ENCODE data around the gene RALGPS1. TPM values are rescaled to one million over a fixed set of nuclear protein-coding genes. Genes with fewer than 3 reads are reported as not detected.

Gene RALGPS1
- total RNA-seq, 2 donors from 2014 or later: 9.3 to 12.6 TPM

DNA sequence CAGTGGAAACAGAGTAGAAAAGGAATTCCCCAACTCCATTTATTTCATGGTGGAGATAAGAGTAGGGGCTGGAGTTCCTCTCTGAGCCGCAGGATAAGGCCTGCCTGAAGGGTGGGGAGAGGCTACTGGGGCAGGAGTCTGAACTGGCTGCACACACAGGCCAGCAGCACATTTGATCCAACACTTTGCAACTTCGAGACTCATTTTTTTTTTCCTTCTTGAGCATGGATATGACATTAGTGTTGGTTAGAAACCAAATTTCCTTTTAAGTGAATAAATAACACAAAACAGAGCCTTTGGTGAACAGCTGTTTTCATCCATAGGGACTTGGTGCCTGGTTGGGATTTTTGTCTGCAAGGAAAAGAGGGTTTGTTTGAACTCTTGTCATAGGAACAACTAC is 76.6 kb downstream of the RALGPS1 start:
- H3K9me3 ChIP-seq (ENCODE audit: control insufficient read depth, low read length, poor library complexity, severe bottlenecking): peaks cover 3% of the 10 kb centered on the region
- Mint-ChIP-seq H3K36me3 (ENCODE audit: low read depth) (peaks cover 23% of the 10 kb centered on the region), H3K4me1 (peaks cover 36% of the 10 kb centered on the region), H3K27me3 (peaks cover 17% of the 10 kb centered on the region), H3K27ac (no peak overlapping the region), H3K4me3 (no peak overlapping the region)
- DNase-seq: no peak
- no peak for ATAC-seq

GRCh38 chr9:126992427-126992826 is 77.8 kb downstream of the RALGPS1 start:
- DNase-seq (no peak), ATAC-seq (no peak)
- peaks cover 3% of the 10 kb centered on the region for H3K9me3 ChIP-seq (ENCODE audit: control insufficient read depth, low read length, poor library complexity, severe bottlenecking)
- Mint-ChIP-seq H3K36me3 (ENCODE audit: low read depth) (peaks cover 23% of the 10 kb centered on the region), H3K4me3 (no peak overlapping the region), H3K27ac (no peak overlapping the region), H3K4me1 (peaks cover 23% of the 10 kb centered on the region), H3K27me3 (peaks cover 17% of the 10 kb centered on the region)

DNA sequence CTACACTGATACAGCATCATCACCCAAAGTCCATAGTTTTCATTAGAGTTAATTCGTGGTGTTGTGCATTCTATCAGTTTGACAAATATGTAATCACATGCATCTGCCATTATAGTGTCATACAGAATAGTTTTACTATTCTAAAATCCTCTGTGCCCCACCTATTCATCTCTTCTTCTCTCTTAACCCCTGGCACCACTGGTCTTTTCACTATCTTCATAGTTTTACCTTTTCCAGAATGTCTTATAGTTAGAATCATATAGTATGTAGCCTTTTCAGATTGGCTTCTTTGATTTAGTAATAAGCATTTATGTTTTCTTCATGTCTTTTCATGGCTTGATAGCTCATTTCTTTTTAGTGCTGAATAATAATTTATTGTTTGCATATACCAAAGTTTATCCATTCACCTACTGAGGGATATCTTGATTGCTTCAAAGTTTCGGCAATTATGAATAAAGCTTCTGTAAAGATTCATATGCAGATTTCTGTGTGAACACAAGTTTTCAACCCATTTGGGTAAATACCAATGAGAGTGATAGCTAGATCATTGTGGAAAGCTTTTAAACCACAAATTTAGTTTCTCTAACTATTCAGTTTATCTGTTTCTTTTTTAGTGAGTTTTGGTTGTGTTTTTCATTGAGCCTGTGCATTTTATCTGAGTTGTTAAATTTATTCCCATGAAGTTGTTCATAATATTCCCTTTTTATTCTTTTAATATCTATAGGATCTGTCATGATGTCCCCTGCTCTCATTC is 84.9 kb downstream of the RALGPS1 start:
- no peak for DNase-seq
- no peak for ATAC-seq
- Mint-ChIP-seq H3K27me3 (no peaks in the 10 kb centered on the region), H3K27ac (peak overlapping the region; percentile 61), H3K4me1 (peaks cover 12% of the 10 kb centered on the region), H3K4me3 (no peak overlapping the region), H3K36me3 (ENCODE audit: low read depth) (no peaks in the 10 kb centered on the region)
- no peaks in the 10 kb centered on the region for H3K9me3 ChIP-seq (ENCODE audit: control insufficient read depth, low read length, poor library complexity, severe bottlenecking)

GRCh38 chr9:127004946-127005769 is 90.6 kb downstream of the RALGPS1 start:
- H3K36me3 Mint-ChIP-seq (ENCODE audit: low read depth): no peaks in the 10 kb centered on the region
- DNase-seq: peak in 2 of 3 donors; percentile 45 to 48

DNA sequence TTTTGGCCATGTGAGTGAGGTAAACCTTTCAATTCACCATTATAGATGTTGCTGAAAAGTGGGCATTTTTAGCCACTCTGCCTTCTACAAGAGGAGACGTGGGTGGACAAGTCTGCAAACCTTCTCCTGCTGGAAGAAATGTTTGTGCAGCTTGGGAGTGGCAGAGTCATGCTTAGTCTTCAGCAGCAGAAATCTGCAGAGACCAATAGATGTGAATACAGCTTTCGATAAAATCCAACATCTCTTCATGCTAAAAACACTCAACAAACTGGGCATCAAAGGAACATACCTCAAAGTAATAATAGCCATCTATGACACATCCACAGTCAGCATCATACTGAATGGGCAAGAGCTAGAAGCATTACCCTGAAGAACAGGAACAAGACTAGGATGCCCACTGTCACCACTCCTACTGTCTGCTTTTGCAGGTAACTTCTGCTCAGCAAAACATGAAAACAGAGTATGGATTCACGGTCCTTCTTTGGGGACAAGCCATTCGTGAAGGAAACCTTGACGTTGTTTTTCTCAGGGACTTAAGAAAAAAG is 91.3 kb downstream of the RALGPS1 start:
- no peak for ATAC-seq
- Mint-ChIP-seq H3K4me3 (peak overlapping the region; percentile 60), H3K27ac (peak overlapping the region; percentile 90), H3K4me1 (peaks cover 31% of the 10 kb centered on the region), H3K36me3 (ENCODE audit: low read depth) (no peaks in the 10 kb centered on the region), H3K27me3 (no peaks in the 10 kb centered on the region)
- no peaks in the 10 kb centered on the region for H3K9me3 ChIP-seq (ENCODE audit: control insufficient read depth, low read length, poor library complexity, severe bottlenecking)
- no peak for DNase-seq

More at GRCh38 chr9:127004946-127005769, 90.6 kb downstream of the RALGPS1 start:
- no peaks in the 10 kb centered on the region for H3K27me3 Mint-ChIP-seq
- peaks cover 32% of the 10 kb centered on the region for H3K4me1 Mint-ChIP-seq
- ATAC-seq: peak; percentile 99
- peak overlapping the region; percentile 90 for H3K27ac Mint-ChIP-seq
- H3K4me3 Mint-ChIP-seq: peak overlapping the region; percentile 60
- H3K9me3 ChIP-seq (ENCODE audit: control insufficient read depth, low read length, poor library complexity, severe bottlenecking): no peaks in the 10 kb centered on the region

DNA sequence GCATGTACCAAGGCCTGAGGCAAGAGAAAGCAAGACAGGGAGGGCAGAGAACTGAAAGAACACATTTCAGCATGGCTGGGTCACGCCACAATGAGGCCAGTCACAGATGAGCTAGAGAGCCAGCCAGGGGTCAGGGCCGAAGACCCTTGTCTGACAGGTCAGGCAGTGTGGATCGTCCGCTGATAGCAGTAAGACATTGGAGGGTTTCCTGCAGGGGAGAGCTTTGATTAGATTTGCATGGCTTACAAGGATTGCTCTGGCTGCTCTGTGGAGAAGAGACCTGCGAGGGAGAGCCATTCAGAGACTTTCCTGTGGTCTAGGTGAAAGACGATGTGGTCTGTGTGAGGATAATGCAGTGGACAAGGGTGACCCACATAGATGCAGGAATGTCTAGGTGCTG is 93.1 kb downstream of the RALGPS1 start:
- ATAC-seq (no peak), DNase-seq (no peak)
- H3K9me3 ChIP-seq (ENCODE audit: control insufficient read depth, low read length, poor library complexity, severe bottlenecking): no peaks in the 10 kb centered on the region
- Mint-ChIP-seq H3K4me1 (peaks cover 32% of the 10 kb centered on the region), H3K4me3 (no peak overlapping the region), H3K27ac (peak overlapping the region; percentile 83), H3K36me3 (ENCODE audit: low read depth) (no peaks in the 10 kb centered on the region), H3K27me3 (no peaks in the 10 kb centered on the region)

DNA sequence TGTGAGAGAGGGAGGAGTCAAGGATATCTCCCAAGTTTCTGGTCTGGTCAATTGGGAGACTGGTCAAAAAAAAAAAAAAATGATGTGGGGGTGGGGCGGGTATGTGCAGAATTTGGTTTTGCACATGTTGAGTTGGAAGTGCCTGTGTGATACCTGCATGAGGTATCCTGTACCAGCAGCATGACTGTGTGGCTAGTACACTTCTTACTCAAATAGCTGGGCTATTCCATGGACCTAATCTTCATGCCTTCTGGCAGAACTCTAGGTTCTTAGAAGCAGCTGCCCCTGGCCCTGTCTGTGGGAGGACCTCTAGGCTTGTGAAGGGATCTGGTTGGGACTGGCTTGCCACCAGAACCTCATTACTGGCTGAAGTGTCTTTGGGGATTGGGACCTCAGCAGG is 93.5 kb downstream of the RALGPS1 start:
- Mint-ChIP-seq H3K4me3 (no peak overlapping the region), H3K27ac (no peak overlapping the region), H3K4me1 (peaks cover 35% of the 10 kb centered on the region), H3K27me3 (no peaks in the 10 kb centered on the region), H3K36me3 (ENCODE audit: low read depth) (no peaks in the 10 kb centered on the region)
- H3K9me3 ChIP-seq (ENCODE audit: control insufficient read depth, low read length, poor library complexity, severe bottlenecking): no peaks in the 10 kb centered on the region
- DNase-seq (no peak), ATAC-seq (no peak)

DNA sequence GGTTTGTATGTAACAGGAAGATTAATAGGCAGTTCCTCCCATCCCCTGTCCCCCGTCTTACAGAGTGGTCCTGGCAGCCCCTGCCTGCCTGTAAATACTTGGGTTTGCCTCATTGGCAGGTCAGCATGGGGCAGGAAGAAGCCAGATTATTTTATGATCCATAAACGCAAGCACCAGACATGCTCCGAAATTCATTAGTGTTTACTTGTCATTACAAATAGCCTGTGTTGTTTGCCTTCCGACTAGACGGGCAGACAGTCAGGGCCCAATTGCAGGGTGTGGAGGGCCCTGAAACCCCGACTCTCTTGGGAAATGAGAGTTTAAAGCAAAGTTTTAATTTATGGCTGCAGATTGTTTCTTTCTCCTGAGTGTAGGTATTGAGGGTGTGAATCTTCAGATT is 97.2 kb downstream of the RALGPS1 start:
- ATAC-seq: no peak
- H3K9me3 ChIP-seq (ENCODE audit: control insufficient read depth, low read length, poor library complexity, severe bottlenecking): no peaks in the 10 kb centered on the region
- Mint-ChIP-seq H3K27me3 (no peaks in the 10 kb centered on the region), H3K4me1 (peaks cover 21% of the 10 kb centered on the region), H3K36me3 (ENCODE audit: low read depth) (peaks cover 3% of the 10 kb centered on the region), H3K27ac (no peak overlapping the region), H3K4me3 (no peak overlapping the region)
- no peak for DNase-seq

GRCh38 chr9:127012250-127012649 is 97.7 kb downstream of the RALGPS1 start:
- ATAC-seq (no peak), DNase-seq (no peak)
- H3K9me3 ChIP-seq (ENCODE audit: control insufficient read depth, low read length, poor library complexity, severe bottlenecking): no peaks in the 10 kb centered on the region
- no peaks in the 10 kb centered on the region for H3K27me3 Mint-ChIP-seq
- H3K36me3 Mint-ChIP-seq (ENCODE audit: low read depth): peaks cover 3% of the 10 kb centered on the region
- no peak overlapping the region for H3K27ac Mint-ChIP-seq
- no peak overlapping the region for H3K4me3 Mint-ChIP-seq
- peaks cover 20% of the 10 kb centered on the region for H3K4me1 Mint-ChIP-seq

GRCh38 chr9:127013597-127013996 is 99.0 kb downstream of the RALGPS1 start:
- ATAC-seq: no peak
- peaks cover 3% of the 10 kb centered on the region for H3K36me3 Mint-ChIP-seq (ENCODE audit: low read depth)
- H3K27ac Mint-ChIP-seq: peak overlapping the region; percentile 8
- H3K4me3 Mint-ChIP-seq: no peak overlapping the region
- peaks cover 13% of the 10 kb centered on the region for H3K4me1 Mint-ChIP-seq
- no peak for DNase-seq
- H3K9me3 ChIP-seq (ENCODE audit: control insufficient read depth, low read length, poor library complexity, severe bottlenecking): no peaks in the 10 kb centered on the region
- no peaks in the 10 kb centered on the region for H3K27me3 Mint-ChIP-seq

DNA sequence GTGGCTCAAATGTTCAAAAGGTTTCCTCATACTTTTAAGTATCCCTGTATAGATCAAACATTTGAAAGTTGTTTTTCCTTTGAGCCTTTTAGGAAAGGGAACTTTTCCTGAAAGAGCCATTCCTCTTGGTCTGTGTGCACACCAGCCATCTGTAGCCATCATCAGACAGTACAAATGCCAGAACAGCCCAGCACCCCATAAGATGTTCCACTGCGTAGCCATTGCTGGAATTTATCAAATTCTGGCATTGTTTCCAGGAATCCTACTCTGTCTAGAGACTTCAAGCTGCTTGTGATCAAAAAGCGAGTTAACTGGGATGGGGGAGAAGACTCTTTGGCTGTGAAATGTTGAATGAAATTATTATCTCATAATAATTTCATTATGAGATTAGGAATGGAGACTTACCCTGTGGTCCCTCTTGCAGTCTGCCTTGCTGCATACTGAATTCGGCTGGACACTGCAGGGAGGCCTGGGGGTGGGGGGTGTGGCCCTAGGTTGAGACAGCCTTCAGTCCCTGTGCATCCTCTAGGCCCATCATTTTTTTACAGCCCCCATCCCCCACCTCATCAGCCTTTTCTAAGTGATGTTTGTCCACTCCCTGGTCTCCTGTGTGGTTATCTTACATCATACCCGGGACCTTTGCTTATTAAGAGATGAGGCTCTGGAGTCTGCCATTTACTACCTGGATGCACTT is 99.8 kb downstream of the RALGPS1 start:
- Mint-ChIP-seq H3K27ac (peak overlapping the region; percentile 8), H3K4me3 (no peak overlapping the region), H3K4me1 (peaks cover 8% of the 10 kb centered on the region), H3K36me3 (ENCODE audit: low read depth) (peaks cover 3% of the 10 kb centered on the region), H3K27me3 (no peaks in the 10 kb centered on the region)
- ATAC-seq (no peak), DNase-seq (no peak)
- H3K9me3 ChIP-seq (ENCODE audit: control insufficient read depth, low read length, poor library complexity, severe bottlenecking): no peaks in the 10 kb centered on the region

- no peaks in the 10 kb centered on the region for H3K9me3 ChIP-seq (ENCODE audit: control insufficient read depth, low read length, poor library complexity, severe bottlenecking)
- Mint-ChIP-seq H3K27me3 (no peaks in the 10 kb centered on the region), H3K4me1 (peaks cover 8% of the 10 kb centered on the region), H3K27ac (no peak overlapping the region), H3K36me3 (ENCODE audit: low read depth) (peaks cover 3% of the 10 kb centered on the region), H3K4me3 (no peak overlapping the region)
- ATAC-seq (no peak), DNase-seq (no peak)
Observed at GRCh38 chr9:127014910-127015540, 100.4 kb downstream of the RALGPS1 start.

Data from T-helper 17 cell (primary cell).